Kidney (tissue), 14 donors: ENCODE measurements around the gene CCNL1. TPM values are rescaled to one million over a fixed set of nuclear protein-coding genes. Genes with fewer than 3 reads are reported as not detected.
A peak's percentile ranks its signal among the peaks of the same experiment; 100 is the strongest.

ENCODE experiments used
- DNase-seq, 5 donors: peaks; one replicate each; pipeline ENCODE4 v3.0.0-alpha.2; 2013 to 2020
- FAIRE-seq: peaks from 2 replicates; lab custom pipeline; 2012; peaks lifted over from hg19 to GRCh38; lab: Jason Lieb, UNC
- H3K27ac ChIP-seq, 2 donors: one replicate each; pipeline ENCODE4 v1.7.0; 2013; ENCODE audit warnings: low read depth in 2 of 2, low read length in 2 of 2, inconsistent platforms in 1 of 2
- H3K27me3 ChIP-seq: one replicate; pipeline ENCODE4 v1.7.1; 2013; ENCODE audit warnings: low read length, inconsistent platforms; ENCODE audit not compliant: control insufficient read depth, insufficient read depth
- H3K36me3 ChIP-seq, 3 donors: one replicate each; pipeline versions ENCODE4 v1.7.0 to v1.7.1; 2013; ENCODE audit warnings: low read length in 3 of 3, control low read depth in 1 of 3, inconsistent platforms in 1 of 3; ENCODE audit not compliant: insufficient read depth in 3 of 3, control insufficient read depth in 2 of 3
- H3K4me1 ChIP-seq, 3 donors: one replicate each; pipeline versions ENCODE4 v1.7.0 to v1.7.1; 2013; ENCODE audit warnings: low read length in 3 of 3, inconsistent platforms in 1 of 3, low read depth in 1 of 3; ENCODE audit not compliant: control insufficient read depth in 2 of 3, insufficient read depth in 2 of 3
- H3K4me3 ChIP-seq, 3 donors: one replicate each; pipeline versions ENCODE4 v1.7.0 to v1.8.1; 2013; ENCODE audit warnings: low read length in 3 of 3, control low read depth in 1 of 3, inconsistent platforms in 1 of 3
- H3K9ac ChIP-seq, 3 donors: one replicate each; pipeline versions ENCODE4 v1.7.0 to v1.7.1; 2013; ENCODE audit warnings: low read length in 3 of 3, control low read depth in 1 of 3, inconsistent platforms in 1 of 3
- H3K9me3 ChIP-seq, 3 donors: one replicate each; pipeline versions ENCODE4 v1.7.0 to v1.7.1; 2013; ENCODE audit warnings: low read length in 3 of 3, control low read depth in 1 of 3, inconsistent platforms in 1 of 3; ENCODE audit not compliant: control insufficient read depth in 2 of 3, insufficient read depth in 1 of 3
- CTCF ChIP-seq: IDR thresholded peaks from 3 replicates; pipeline ENCODE4 v1.5.1; 2012; ENCODE audit warnings: mild to moderate bottlenecking, moderate library complexity, borderline replicate concordance; ENCODE audit not compliant: insufficient read depth; ENCODE audit errors: extremely low read depth
- intact Hi-C: fragments of 100-400 bp; cut with DNase I; formaldehyde crosslinking; loops from one replicate; pipeline ENCODE4 v1.11.1; 2022
- polyA plus RNA-seq: library from polyadenylated mRNA; stranded (reverse); fragments of 350-450 nt; fragmentation: Illumina TruSeq; extraction: RNeasy Lipid Tissue Mini Kit (QIAGEN cat#74804); gene quantifications from one replicate; pipeline ENCODE4 v1.2.3, GENCODE V29; 2014; ENCODE audit warnings: low read depth, low replicate concordance; ENCODE audit not compliant: insufficient read depth
- total RNA-seq: library from RNA; stranded (reverse); fragmentation: NEBNext Ultra II Directional; extraction: Animal tissue kit (Norgen Biotek cat#: 25700); gene quantifications from one replicate; pipeline ENCODE4 v1.2.1, GENCODE V29; 2021
- donor health status: control.
- donor health status: control.
- donor health status: control.
- donor health status: control.
- donor health status: control.
- donor health status: DM: yes; HTN: yes; CAD: no.
- donor health status: Normal renal cell carcinoma (clear cell type).

Gene CCNL1
- total and polyA plus RNA-seq, 2 donors from 2014 or later: 41.7 to 104 TPM

GRCh38 chr3:157109267-157110141 is 50.4 kb downstream of the CCNL1 start:
- DNase-seq (no peak), FAIRE-seq (no peak)
- TF ChIP-seq CTCF: no peak
- H3K9me3 ChIP-seq: no peaks in the 10 kb centered on the region
- H3K36me3 ChIP-seq: no peaks in the 10 kb centered on the region
- no peak overlapping the region for H3K9ac ChIP-seq
- H3K27me3 ChIP-seq: no peaks in the 10 kb centered on the region
- no peak overlapping the region for H3K27ac ChIP-seq
- no peak overlapping the region for H3K4me3 ChIP-seq
- no peaks in the 10 kb centered on the region for H3K4me1 ChIP-seq
- intact Hi-C loops: no loop called here

DNA sequence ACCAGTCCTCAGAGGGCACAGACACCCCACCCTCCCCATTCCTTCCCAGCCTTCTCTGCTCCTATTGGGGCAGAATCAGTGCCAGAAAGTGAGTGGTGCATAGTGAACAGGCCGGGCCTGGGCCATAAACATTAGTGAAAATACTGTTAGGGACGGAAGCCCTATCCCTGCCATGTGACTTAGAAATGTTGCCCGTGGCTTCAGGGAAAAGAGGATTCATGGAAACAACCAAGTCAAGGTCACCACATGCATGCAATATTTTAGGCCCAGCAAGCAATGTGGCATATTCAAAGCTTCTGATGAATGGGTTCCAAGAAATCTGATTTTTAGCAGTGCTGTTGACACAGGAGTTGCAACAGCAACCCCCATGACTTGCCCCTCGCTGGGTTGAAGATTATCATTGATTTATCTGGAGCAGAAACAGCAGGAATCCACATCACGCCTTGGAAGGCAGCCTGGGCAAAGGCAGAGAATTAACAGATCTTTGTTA is 52.3 kb downstream of the CCNL1 start:
- intact Hi-C loops: no loop called here
- H3K9me3 ChIP-seq: no peaks in the 10 kb centered on the region
- H3K4me3 ChIP-seq: no peak overlapping the region
- DNase-seq (peak in 1 of 5 donors; percentile 62), FAIRE-seq (no peak)
- H3K27me3 ChIP-seq: no peaks in the 10 kb centered on the region
- no peak for TF ChIP-seq CTCF
- no peaks in the 10 kb centered on the region for H3K36me3 ChIP-seq
- H3K27ac ChIP-seq: no peak overlapping the region
- no peaks in the 10 kb centered on the region for H3K4me1 ChIP-seq
- H3K9ac ChIP-seq: no peak overlapping the region

- no peak for DNase-seq
- no peaks in the 10 kb centered on the region for H3K27me3 ChIP-seq
- H3K36me3 ChIP-seq: no peaks in the 10 kb centered on the region
- H3K4me3 ChIP-seq: no peak overlapping the region
- H3K9me3 ChIP-seq: no peaks in the 10 kb centered on the region
- no peak for FAIRE-seq
- intact Hi-C loops: no loop called here
- H3K27ac ChIP-seq: no peak overlapping the region
- H3K4me1 ChIP-seq: no peaks in the 10 kb centered on the region
- TF ChIP-seq CTCF: no peak
- H3K9ac ChIP-seq: no peak overlapping the region
These were observed 52.9 kb downstream of the CCNL1 start for GRCh38 chr3:157107037-157107436.
